Measurements from ENCODE around the gene SLC7A7.
"Not testable (repeated sequence)": the region's sequence is repeated elsewhere in the genome, so short reads cannot be mapped to it uniquely, and the experiment has no call there.

The SLC7A7 gene

GRCh38 chr14:22820731-22821130, 5.5 kb upstream of the SLC7A7 start:
- DNase-seq (ENCODE audit: low read depth), result no peak

GRCh38 chr14:22819151-22819988, 4.1 kb upstream of the SLC7A7 start:
- no peak for DNase-seq (ENCODE audit: low read depth)

DNA sequence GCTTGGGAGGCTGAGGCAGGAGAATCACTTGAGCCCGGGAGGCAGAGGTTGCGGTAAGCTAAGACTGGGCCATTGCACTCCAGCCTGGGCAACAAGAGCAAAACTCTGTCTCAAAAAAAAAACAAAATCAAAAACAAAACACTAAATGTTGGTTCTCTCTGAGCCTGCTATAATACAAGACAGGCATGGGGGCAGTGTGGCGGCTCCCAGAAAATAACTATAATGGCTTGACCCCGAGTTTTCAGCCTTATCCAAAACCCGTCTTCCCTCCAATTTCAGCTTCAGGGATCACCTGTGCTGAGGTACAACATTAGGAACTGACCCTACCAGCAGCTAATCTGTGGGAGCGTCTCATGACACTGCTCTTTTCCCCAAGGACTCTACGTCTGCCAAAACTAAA, 862 bp downstream of the SLC7A7 start:
- DNase-seq (ENCODE audit: low read depth), result no peak

GRCh38 chr14:22813145-22813544, 2.1 kb downstream of the SLC7A7 start:
- DNase-seq (ENCODE audit: low read depth), result no peak

GRCh38 chr14:22812744-22813143, 2.5 kb downstream of the SLC7A7 start:
- DNase-seq (ENCODE audit: low read depth), result no peak

DNA sequence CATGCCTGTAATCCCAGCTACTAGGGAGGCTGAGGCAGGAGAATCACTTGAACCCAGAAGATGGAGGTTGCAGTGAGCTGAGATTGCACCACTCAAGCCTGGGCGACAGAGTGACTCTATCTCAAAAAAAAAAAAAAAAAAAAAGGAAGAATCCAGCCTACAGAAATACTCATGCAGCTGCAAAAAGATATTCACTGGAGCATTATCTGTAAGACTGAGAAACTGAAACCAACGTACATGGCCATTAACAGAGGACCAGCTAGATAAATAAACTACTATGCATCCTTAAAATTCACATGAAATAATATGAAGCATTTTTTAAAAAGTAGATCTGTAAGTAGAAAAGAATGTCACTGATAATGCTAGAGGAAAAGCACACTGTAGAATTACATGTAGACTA, 3.5 kb downstream of the SLC7A7 start:
- no peak for DNase-seq (ENCODE audit: low read depth)

- DNase-seq (ENCODE audit: low read depth), result no peak
Measured at GRCh38 chr14:22808388-22809209, 6.6 kb downstream of the SLC7A7 start.

DNA sequence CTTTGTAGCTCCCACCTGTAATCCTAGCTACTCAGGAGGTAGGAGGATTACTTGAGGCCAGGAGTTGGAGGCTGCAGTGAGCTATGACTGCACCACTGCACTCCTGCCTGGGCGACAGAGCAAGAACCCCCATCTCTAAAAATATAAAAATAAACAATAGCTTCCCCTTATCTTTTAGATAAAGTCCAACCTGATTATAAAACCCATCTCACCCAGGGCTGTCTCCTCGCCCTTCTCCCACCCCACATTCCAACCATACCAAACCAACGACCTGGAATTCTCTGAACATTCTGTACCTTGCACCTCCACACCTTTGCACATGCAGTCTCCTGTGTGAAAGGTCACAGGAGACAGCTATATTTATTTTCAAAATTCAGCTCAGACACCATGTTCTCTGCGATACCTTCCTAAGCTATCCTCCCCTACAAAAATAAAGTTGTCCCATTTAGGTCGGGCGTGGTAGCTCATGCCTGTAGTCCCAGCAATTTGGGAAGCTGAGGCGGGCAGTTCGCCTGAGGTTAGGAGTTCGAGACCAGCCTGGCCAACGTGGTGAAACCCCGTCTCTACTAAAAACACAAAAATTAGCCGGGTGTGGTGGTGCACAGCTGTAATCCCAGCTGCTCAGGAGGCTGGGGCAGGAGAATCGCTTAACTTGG, 7.7 kb downstream of the SLC7A7 start:
- DNase-seq (ENCODE audit: low read depth), result no peak

- not testable (repeated sequence) for DNase-seq (ENCODE audit: low read depth)
Measured at GRCh38 chr14:22805235-22805634, 10.0 kb downstream of the SLC7A7 start.

GRCh38 chr14:22803687-22803974, 11.6 kb downstream of the SLC7A7 start:
- no peak for DNase-seq (ENCODE audit: low read depth)

GRCh38 chr14:22802860-22803686, 12.2 kb downstream of the SLC7A7 start:
- no peak for DNase-seq (ENCODE audit: low read depth)

- no peak for DNase-seq (ENCODE audit: low read depth)
Measured at GRCh38 chr14:22801716-22802115, 13.5 kb downstream of the SLC7A7 start.

GRCh38 chr14:22800346-22800745, 14.9 kb downstream of the SLC7A7 start:
- DNase-seq (ENCODE audit: low read depth), result no peak

DNA sequence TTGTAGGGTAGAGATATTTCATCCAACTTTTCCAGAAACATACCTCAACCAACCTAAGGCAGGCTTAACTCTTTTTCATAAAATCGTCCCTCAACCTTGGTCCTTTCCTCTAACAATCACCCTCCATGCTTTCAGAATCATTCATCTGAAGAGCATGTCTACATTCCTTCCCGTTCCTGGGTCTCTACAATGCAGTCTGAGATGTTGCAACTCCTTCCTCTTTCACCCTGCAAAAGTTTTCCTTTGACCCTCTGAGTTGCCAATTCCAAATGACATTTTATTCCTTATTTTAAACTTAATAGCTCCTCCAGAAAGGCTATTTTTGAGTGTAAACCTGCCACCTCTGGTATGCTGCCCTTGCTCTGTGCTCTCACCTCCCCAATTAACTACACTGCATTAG, 16.7 kb downstream of the SLC7A7 start:
- no peak for DNase-seq (ENCODE audit: low read depth)

DNA sequence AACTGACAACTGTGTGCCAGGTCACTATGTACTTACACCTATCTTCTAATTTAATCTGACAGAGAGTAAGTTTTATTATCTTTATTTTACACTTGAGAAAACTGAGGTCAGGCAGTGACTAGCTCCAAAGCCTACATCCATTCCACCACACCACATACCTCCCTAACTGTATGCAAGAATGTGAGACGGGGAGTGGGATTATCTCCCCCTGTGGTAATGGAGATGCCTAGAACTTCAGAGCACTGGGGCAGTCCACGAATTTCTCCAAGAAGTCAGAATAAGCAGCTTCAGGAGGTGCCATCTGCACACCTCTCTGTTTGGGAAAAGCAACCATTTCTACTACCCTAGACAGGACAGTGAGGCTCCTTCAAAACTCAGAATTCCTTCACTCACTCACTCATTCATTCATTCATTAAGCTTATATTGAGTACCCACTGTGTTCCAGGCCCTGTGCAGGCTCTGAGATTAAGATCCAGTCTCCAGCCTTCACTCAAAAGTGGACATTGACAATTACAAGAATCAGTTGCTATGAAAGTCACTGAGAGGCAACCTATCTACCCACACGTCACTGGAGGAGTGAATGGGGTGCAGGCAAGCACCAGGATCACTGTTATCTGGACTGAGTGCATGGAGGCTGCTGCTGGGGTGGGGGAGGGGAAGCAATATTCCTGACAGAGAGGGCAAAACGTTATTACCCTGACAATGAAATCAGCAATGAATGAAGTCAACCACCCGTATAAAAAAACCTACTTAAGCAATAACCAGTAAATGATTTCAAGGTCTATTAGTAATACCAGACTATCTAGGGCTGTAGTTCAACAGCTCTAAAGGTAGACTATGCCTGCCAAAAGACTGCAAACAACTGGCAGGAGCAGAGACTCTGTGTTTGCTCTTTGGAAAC, 18.0 kb downstream of the SLC7A7 start:
- DNase-seq (ENCODE audit: low read depth), result no peak

- DNase-seq (ENCODE audit: low read depth), result no peak
Measured at GRCh38 chr14:22796087-22796707, 19.0 kb downstream of the SLC7A7 start.

GRCh38 chr14:22794551-22794951, 20.7 kb downstream of the SLC7A7 start:
- no peak for DNase-seq (ENCODE audit: low read depth)

DNA sequence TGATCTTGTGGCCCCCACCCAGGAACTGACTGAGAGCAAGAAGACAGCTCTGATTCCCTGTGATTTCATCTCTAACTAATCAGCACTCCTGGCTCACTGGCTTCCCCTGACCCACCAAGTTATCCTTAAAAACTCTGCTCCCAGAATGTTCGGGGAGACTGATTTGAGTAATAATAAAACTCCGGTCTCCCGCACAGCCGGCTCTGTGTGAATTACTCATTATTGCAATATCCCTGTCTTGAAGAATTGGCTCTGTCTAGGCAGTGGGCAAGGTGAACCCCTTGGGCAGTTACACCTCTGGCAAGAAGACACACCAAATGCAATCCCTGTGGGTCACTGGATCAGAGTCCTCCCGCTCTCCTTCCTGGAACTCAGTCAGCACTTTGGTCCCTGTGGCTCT, 21.3 kb downstream of the SLC7A7 start:
- no peak for DNase-seq (ENCODE audit: low read depth)

DNA sequence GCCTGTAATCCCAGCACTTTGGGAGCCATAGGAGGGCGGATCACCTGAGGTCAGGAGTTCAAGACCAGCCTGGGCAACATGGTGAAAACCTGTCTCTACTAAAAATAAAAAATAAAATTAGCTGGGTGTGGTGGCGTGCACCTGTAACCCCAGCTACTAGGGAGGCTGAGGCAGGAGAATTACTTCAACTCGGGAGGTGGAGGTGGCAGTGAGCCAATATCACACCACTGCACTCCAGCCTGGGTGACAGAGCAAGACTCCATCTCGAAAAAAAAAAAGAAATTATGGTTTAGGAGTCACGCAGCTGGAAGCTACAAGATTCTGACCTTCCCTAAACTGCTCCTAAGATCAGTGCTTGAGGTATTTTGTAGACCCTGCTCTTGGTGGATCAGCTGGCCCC, 21.7 kb downstream of the SLC7A7 start:
- DNase-seq (ENCODE audit: low read depth), result not testable (repeated sequence)

DNA sequence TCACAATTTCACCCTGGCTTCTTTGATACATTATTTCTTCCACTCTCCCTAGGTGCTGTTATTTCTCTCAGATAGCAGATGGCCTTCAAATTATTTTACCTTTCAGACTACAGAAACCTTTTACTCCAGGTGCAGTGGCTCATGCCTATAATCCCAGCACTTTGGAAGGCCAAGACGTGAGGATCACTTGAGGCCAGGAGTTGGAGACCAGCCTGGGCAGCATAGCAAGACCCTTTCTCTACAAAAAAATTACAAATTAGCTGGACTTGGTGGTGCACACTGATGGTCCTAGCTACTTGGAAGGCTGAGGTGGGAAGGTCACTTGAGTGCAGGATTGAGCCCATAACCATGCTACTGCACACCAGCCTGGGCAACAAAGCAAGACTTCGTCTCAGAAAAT, 23.1 kb downstream of the SLC7A7 start:
- DNase-seq (ENCODE audit: low read depth), result no peak

DNA sequence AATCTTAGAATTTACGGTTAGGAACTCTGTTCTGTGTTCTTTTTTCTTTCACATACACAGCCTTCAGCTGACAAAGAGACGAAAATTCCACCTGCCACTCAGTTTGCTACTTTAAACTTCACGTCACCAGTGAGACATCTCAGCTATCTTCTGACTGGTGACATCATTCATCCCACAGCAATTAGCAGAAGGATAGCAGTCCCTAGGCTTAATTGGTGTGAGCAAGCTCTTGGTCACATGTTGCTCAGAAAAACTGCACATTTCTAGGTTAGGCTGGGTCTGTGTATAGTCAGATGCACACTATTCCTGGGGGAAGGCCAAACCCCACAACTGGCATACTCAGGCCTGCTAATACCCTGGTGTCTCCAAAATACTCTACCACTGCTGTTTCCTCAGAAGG, 23.9 kb downstream of the SLC7A7 start:
- DNase-seq (ENCODE audit: low read depth), result no peak
